GM19468 (cell line): ENCODE results near the gene CTIF.

Source experiments
- ATAC-seq: cut with Tn5 transposase; IDR thresholded peaks from one replicate; pipeline ENCODE4 v1.9.1; 2021; ENCODE audit warnings: mild to moderate bottlenecking, moderate library complexity, moderate number of reproducible peaks; ENCODE audit not compliant: unreplicated experiment; ENCODE audit errors: extremely low read depth

The CTIF gene

DNA sequence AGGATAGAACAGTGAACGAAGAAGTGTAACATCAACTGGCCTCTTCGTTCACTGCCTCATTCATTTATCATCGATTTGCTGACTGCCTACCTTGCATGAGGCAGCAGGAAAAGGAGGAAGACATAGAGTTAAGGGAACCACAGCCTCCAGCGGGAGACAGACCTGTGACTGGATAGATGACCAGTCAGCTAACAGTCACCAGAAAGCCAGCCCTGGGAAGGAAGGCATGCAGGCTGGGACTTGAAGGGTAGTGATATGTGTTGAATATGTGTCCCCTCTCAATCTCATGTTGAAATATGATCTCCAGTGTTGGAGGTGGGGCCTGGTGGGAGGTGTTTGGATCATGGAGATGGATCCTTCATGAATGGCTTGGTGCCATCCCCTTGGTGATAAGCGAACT, 58.3 kb downstream of the CTIF start:
- ATAC-seq, result no peak

DNA sequence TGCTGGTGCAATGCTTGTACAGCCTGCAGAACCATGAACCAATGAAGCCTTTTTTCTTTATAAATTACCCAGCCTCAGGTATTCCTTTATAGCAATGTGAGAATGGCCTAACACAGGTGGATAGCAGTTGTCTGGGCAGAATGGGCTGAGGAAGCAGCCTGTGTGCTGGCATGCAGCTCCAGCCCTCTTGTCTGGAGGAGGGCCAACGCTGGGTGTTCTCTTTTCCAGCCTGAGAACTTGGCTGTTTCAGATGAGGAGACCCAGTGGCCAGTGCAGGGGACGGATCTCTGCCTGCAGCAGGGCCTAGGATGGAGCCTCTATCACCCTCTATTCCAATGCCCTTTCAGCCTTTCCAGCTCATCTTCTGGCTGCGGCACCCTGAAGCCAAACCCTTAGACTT, 58.8 kb downstream of the CTIF start:
- ATAC-seq, result no peak

DNA sequence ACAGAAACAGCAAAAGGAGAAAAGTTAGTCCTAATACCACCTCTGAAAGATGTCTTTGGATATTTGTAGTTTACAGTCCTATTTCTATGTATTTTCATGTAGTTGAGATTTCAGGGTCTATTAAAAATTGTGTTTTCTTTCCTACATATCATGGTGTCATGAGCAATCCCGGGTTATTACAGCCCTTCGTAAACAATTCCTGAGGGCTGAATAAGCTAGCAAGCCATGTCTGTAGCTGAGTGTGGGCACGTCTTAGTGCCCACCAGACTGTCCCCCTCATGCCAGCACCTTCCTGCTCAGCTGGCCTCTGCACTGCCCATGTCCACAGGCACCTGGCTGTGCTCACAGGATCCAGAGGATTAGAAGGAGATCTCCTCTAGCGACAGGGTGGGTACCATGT, 60.6 kb downstream of the CTIF start:
- ATAC-seq, result no peak

DNA sequence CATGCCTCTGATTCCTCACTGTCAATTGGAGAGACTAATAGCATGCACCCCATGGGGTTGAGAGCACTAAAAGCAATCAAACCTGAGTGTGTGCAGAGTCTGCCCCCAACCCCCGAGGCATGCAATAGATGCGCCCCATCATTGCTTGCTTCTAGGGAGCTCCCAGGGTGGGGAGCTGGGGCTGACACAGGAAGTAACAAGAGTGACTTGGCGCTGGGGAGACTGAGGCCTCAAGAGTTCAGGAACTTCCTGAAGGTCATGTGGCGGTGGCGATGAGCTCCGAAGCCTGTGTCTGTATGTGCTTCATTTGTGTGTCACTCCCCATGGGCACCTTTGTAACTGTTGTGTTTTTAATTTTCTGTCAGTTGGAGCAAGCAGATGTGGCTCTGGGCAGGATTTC, 61.2 kb downstream of the CTIF start:
- ATAC-seq, result no peak

DNA sequence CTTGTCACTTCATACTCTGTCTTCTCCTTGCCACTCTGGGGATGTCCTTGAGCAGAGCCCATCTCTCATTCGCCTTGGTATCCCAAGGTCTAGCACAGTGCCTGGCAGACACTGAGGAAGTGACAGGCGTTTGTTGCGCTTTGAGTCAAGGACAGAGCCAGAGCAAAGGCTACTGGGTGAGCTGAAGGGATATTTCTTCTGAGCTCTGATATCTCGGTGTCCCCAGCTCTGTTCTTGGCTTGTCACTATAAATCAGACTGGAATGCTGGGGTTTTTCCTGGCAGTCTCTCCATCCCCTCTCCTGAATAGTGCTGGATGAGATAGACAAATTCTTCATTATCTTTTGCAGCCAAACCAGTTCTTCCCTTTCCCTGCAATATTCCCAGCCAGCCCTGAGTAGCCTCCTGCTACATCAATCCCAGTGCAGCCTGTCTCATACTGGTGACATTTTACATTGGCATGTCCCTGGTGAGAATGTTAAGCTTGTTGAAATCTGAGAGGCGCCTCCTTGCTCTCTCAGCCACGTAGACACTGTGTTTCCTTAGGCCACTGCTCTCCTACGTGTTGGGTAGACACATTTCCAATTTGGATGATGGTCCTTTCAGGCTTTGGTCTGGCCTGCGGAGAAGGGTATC, 61.7 kb downstream of the CTIF start:
- ATAC-seq, result no peak

DNA sequence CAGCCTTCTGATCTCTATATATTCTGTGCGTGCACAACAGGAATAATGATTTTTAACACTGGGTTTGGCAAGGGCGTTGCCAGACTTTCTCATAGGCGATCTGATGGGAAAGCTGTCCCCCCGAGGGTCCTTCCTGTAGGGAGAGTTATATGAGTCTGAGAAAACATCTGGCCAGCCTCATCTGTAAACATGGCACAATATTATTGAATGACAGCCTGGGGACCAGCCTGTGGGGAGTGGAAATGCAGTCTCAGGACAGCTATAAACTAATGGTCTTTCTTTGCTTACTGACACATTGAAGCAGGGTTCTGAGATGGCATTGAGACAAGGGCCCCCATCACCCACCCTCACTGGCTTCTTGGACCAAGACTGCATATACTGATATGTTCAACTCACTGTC, 62.5 kb downstream of the CTIF start:
- no peak for ATAC-seq

DNA sequence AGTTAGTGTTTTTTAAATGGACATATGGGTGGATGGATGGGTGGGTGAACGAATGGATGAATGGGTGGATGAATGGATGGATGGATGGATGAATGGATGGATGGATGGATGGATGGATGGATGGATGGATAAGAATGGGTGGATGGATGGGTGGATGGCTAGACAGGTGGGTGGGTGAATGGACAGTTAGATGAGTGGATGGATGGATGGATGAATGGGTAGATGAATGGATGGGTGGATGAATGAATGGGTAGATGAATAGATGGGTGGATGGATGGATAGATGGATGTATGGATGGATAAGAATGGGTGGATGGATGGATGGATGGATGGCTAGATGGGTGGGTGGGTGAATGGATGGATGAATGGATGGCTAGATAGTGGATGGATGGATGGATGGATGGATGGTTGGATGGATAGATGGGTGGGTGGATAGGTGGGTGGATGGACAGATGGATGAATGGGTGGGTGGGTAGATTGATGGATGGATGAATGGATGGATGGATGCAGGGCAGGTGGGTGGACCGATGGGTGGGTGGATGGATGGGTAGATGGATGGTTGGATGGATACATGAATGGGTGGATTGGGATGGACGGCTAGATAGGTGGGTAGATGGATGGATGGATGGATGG, 64.0 kb downstream of the CTIF start:
- no peak for ATAC-seq

DNA sequence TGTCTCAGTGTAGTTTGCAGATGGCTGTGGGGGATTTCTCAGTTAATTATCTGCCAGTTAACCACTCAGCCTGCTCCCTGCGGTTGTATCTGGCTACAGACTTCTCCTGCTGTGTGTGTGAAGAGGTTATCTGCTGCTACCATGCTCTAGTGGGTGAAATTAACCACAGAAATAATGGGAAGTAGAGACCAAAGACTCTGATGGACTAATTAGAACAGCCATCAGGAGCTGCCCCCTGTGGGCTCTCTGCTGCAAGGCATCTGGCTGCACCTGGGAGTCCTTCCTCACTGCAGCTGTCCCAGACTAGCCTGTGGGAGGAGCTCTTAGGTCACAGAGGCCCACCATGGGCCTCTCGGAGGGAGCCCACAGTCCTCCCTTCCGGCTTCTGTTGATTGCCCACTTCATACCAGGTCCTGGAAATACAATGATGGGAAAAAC, 66.6 kb downstream of the CTIF start:
- no peak for ATAC-seq

DNA sequence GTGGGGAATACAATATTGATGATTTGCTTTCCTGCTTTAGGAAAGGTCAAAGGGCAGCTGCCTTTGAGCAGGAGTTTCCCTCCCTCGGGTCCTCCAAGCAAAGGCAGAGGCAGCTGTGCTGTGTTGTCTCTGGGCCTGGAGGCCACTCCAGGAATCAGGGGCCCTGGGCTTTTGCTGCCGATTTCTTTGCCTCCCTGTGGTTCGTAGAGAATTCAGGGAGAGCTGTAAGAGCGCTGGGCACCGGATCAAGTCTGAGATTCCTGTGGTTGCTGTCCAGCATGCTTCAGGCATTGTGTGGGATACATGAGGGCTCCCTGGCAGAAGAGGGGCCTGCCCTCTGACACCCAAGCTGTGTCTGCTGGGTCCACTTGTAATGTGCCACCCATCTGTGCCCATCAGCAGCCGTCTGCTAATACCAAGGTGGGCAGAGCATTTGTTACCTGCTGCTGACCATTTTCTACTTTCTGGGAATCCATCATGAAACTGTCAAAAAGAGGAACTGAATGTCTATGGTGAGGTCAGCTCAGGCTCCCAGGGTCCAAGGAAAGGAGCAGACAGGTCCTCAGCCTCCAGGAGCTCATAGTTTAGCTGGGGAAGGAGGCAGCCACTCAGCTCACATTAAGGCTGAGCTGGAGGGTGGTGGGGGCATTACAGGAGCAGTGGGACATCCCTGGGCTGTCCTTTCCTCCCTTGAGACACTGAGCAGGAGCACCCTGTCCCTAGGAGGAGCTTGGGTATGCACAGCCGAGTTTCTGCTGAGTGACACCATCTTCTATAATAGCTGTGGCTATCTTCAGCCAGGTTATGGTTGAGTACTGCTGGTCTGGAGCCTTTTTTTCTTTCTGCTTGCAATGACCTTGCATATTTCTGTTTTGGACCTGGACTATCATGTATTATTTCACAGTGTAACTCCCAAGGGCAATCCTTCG, 68.5 kb downstream of the CTIF start:
- no peak for ATAC-seq

DNA sequence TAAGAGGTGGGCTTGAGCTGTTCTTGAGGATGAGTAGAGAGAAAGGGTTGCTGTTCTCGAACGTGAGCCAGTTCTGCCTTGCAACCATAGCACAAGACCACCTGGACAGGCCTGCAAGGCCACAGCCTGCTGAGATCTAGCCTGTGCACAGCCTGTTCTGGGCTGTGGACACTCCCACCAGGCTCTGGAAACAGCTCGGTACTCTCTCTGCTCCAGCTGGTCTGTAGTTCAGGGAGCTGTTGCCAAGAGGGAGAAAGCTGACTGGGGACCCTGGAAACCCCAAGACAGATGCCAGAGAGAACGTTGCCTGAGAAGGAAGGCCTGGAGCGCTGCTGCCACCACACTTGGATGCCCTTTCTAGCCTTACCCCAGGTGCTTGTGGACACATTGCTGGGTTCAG, 69.8 kb downstream of the CTIF start:
- no peak for ATAC-seq

DNA sequence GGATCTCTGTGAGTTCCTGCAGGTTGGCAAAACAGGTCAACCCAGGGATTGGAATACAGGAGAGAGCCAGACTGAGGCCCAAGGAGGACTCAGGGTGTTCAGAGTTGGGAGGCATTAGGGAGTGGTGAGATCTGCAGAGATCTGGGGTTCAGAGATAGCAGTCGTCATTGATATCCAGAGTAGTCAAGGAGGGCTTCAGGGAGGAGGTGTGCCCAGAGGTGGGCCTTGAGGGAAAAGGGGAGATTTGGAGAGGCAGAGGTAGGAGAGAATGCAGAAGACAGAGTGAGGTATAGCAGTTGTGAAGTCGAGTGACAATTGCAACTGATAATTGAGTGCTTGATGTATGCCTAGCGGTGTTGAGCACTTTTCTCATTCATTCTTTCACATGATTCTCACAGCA, 70.3 kb downstream of the CTIF start:
- no peak for ATAC-seq

DNA sequence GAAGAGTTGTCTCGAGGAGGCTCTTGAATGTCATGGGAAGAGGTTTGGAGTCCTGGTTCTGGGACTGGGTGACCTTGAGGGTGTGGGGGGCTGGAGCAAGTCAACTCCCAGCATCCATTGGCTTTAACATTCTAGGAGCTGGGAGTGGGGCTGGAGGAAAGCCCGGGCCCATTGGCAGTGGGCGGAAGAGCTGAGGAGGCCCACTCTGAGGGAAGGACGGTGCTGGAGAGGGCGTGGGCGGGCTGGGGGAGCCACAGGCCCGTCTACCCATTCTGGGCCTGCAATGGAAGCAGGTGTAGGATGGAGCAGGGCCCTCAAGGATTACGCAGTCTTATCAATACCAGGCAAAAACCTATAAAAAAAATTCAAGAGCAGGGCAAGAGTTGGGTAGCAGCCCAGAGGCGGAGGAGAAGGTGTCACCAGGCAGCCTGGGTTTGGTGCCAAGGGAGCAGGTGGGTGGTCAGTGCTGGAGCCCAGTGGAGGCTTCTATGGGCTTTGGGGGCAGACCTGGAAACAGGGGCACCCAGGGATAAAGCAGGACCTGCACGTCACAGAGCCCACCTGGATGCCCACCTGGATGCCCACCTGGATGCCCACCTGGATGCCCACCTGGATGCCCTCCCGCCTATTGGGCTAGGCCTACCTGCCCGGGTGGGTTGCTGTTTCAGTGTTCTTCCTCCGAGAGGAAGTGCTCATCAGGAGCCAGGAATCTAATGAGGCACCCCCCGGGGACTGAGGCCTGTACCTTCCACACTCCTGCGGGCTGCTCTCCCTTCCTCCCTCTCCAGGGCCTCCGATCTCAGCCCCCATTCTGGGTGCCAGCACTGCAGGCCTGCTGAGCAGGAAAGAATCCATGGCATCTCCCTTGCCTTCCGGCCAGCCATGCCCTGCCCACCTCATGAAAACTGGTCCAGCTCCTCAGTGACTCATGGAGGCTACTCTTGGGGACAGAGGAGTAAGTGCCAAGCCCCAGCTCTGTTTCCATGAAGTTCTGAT, 71.3 kb downstream of the CTIF start:
- no peak for ATAC-seq

DNA sequence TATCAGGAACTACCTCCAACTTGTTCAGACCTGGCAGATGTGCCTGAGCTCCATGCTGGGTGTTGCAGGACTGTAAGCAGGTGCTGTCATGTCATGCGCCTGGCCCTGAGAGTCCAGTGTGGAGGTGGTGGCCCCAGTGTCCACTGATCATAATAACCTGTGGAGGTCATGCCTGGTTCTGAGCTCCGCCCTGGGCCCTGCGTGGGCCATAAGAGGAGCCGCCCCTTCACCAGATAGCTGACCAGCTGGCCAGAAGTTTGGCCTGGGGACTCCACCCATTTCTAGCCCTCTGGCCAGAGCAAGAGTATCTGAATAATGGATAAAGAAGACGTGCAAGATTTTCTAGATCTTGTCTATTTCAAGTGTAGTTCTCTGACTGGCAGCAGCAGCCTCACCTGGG, 72.4 kb downstream of the CTIF start:
- no peak for ATAC-seq

DNA sequence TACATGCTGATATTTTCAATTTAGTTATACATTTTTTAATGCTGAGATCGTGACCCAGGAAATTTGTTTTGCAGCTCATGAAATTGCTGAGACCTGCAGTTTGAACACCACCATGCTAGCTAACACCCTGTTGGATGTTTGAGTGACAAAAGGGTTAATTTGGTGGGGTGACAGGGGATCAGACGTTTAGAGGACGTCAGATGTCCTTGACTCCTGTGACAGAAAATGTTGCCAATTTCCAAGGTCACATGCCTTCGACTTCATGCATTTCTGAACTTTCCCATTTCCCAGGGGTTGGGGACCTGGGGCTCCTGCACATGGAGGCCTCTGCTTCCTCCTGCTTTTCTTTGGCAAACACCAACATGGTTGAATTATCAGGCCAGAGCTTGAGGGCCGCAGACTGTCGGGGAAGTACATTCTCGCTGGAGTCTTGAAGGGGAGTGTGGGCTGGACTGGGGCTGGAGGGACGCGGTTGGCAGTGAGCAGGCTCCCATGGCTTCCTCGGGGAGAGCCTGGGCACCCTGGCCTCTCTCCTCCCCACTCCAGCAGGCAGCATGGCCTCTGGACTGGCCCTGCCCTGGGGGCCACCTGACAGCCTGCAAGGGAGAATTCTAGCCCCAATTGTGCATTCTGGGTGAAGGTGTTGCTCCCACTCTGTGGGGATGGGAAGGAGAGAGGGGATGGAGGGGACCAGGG, 73.1 kb downstream of the CTIF start:
- no peak for ATAC-seq

DNA sequence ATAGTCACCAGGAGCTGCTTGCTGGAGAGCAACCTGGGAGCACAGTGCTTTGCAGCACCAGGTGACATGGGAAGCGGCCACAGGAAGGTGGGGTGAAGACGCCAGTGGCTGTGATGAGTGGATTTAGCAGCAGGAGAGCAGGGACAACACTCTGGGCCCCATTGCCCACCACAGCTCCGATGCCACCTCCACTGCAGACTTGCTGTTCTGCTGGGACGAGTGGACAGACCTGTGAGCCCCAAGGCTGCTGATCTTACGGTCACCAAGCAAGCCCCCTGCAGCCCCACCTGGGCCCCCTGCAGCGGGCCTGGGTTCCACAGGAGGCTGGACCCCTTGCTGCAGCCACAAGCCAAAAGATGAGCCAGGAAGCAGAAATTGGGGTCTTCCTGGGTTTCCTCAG, 73.7 kb downstream of the CTIF start:
- ATAC-seq, result no peak

DNA sequence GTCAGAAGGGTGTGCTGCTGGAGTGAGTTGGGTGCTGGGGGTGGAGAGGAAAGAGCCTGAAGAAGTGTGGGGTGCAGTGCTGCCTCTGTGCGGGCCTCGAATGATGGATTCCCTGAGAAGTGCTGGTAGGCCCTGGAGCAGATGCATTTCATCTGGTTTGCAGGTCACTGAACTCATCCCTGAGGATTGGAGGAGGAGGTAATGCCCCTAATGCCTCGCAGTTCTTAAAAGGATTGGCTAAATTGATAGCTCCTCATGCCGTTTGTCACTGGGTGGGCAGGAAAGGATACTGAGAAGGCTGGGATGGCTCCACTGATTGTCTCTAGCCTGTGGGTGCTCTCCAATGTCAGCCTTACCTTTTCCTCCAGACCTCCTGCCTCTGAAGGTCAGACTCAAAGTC, 74.1 kb downstream of the CTIF start:
- no peak for ATAC-seq

DNA sequence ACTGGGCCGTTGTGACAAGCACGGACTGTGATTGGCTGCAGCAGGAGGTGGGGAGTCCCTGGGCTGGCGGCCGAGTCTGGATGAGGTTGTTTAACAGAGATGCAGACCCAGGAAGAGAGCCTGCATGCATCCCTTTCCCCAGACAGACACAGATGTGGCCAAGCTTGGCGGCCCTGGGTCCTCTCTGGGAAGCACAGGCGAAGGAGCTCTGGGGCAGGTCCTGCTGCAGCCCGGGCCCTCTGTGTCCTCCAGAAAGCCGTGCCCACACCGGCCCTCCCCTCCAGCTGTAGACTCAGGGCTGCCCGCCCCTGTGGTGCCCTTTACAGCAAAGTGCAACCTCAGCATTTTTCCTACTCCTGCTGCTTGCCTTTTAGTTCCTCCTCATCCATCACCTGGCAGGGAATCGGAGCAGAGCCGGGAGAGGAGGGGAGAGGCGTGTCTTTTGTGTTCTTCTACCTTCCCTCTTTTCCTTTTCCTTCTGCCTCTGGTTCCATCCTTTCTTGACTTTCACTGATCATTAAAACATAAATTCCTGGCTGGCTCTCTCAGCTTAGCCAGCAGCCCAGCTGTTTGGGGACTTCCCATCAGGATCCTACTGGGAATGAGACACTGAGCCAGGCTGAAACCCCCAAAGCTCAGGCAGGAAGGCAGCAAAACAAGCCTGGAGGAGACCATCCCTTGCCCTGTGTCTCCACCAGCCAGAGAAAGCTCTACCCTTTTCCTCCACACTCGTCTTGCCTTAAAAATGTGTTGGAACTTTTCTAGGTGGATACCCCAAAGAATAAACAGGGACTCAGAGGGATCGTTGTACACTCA, 75.0 kb downstream of the CTIF start:
- ATAC-seq, result no peak

DNA sequence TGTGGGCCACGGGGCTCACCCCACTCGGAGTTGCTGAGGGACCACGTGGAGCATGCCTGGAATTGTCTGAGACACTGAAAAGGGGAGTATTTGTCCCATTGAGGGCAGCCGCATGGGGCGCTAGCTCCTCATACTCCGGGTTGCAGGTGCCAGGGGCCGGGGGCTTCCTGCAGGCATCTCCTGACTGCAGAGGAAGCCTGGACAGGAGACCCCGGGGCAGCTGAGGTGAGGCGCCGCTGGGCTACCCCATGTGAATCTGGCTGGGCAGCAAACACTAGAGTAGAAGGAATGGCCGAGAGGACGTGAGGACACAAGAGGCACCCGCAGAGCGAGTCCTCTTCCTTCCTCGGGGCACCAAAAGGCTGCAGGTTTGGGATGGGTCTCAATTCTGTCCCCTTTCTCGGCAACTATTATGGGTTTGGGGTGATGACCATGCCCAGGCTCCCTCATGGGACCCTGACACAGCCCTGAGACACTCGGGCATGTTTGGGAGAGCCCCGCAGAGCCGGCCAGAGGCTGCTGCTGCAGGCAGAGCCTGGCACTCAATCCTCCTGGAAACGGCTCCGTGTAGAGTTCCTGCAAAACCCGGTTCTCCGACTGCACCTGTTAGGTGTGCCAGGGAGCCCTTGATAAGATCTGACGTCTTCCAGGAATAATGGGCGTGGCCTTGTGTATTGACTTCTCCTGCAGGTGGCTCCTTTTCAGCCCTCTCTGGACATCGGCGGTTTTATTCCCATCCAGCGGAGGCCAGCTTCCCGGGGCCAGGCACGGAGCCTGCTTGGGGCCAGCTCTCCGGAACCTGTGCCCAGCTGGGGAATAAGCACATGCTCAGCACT, 77.0 kb downstream of the CTIF start:
- ATAC-seq, result no peak
